G401 (cell line): ENCODE data around the gene COL5A1. TPM values are rescaled to one million over a fixed set of nuclear protein-coding genes. Genes with fewer than 3 reads are reported as not detected.

Experiments
- DNase-seq: peaks from one replicate; pipeline ENCODE4 v3.0.0-alpha.2; 2015; ENCODE audit warnings: low spot score
- in situ Hi-C: cut with HindIII; loops from 2 replicates; pipeline ENCODE4 v1.10.0; 2016; ENCODE audit warnings: low sequenced_read_pairs, mixed read lengths
- total RNA-seq: library from RNA; depleted of rRNA; stranded (reverse); fragments of >200 nt; shearing (Covaris generic); gene quantifications from 2 replicates; pipeline ENCODE4 v1.2.3, GENCODE V29; 2014

The COL5A1 gene
- total RNA-seq, 1 experiment from 2014 or later: 0.58 TPM

DNA sequence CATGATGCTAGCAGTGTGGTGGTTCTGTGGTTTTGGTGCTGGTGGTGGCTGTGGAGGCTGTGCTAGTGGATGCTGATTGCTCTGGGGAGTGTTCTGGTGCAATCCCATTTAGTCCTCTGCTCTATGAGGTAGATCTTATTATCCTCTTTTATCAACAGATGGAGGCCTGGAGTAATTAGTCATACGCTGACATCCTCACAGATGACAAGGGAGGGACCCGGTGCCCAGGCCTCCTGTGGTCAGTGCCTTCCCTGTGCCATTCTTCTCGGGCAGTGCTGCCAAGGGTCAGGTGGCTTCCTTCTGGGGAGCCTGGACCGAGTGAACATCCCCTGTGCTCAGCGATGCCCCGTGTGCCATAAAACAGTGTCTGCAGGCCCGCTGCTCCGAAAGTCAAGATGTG, 74.5 kb downstream of the COL5A1 start:
- peak; percentile 96 for DNase-seq
- in situ Hi-C loops: no loop called here

- DNase-seq: no peak
- in situ Hi-C loops: no loop called here
Measured at GRCh38 chr9:134717056-134717455, 75.5 kb downstream of the COL5A1 start.

GRCh38 chr9:134717924-134718645, 76.5 kb downstream of the COL5A1 start:
- no peak for DNase-seq
- in situ Hi-C loops: no loop called here

- DNase-seq: no peak
- in situ Hi-C loops: no loop called here
Measured at GRCh38 chr9:134719331-134719730, 77.7 kb downstream of the COL5A1 start.

DNA sequence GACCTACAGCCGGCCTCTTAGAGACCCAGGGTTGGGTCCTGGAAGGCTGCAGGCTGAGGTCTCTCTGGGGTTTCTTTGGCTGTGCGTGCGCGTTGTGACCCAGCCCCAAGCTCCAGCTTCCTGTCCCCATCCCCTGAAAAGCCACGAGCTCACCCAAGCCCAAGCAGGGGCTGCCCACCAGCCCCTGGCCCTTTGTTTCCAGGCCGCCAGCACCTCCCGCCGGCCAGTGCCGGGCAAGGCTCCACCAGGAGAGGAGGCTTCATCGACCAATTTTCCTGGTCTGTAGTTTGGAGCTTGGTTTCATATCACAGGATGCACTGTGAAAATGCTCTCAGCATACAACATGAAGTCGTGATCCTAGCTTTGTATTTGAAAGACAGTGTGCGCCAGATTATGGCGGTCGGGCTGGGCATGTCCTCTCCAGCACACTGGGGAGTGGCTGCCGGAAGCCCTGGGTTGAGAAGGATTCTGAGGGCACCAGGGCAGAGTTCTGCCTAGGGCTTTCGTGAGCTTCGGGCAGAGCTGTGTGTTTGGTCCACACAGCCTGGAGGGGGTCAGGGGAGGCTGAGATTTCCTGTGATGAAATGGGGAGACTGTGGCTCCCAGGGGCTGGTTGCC, 78.6 kb downstream of the COL5A1 start:
- no peak for DNase-seq
- in situ Hi-C loops: no loop called here

GRCh38 chr9:134720796-134721195, 79.2 kb downstream of the COL5A1 start:
- DNase-seq: no peak
- in situ Hi-C loops: no loop called here

- no peak for DNase-seq
- in situ Hi-C loops: no loop called here
Measured at GRCh38 chr9:134721344-134721743, 79.7 kb downstream of the COL5A1 start.

- in situ Hi-C loops: no loop called here
- DNase-seq: no peak
Measured at GRCh38 chr9:134722120-134722701, 80.6 kb downstream of the COL5A1 start.

DNA sequence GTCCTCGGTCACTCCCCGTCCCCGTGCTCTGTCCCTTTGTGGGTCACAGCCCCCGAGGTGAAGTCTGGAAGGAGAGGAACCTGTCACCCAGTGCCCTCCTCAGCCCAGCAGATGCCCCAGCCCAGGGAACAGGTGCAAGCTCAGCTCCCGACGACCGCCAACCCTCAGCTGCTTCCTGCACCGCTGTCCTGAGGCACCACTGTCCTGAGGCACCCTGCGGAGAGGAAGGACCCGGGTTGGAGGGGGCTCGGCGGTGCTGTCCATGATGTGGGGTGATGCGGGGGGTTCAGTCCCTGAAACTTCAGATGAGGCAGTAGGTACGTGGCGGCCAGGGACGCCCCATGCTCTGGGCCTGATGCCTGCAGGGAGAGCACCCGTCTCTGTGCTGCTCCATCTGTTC, 81.4 kb downstream of the COL5A1 start:
- DNase-seq: no peak
- in situ Hi-C loops: no loop called here

- in situ Hi-C loops: no loop called here
- DNase-seq: no peak
Measured at GRCh38 chr9:134723491-134724190, 82.0 kb downstream of the COL5A1 start.

DNA sequence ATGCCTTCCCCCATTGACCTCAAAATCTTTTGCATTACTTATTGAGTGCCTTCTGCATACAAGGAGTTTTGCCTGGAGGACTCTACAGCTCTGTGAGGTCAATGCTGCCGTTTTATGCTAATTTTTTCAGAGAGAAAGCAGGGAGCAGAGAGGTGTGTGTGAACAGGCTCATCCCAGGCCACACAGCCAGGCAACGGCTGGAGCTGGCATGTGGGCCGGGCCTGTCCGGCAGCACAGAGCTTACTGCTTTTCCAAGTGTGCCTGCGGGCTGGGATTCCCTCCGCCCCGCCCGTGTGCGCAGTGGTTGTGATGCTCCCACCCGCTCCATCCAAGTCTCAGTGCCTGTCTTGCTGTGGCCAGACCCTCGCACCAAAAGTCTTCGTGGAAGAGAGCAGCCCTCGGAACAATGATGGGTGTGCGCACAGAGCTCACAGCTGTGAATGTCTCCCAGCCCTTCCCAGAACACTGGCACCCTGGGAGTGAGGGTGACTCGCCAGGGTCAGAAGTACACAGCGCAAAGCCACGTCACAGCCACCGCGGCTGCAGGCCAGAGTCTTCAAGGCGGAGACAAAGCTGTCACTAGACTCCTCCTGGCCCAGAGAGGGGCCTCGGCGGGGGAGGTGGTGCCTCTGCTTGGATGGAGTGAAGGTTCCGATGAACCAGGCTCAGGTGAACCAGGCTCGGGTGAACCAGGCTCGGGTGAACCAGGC, 82.8 kb downstream of the COL5A1 start:
- in situ Hi-C loops: no loop called here

DNA sequence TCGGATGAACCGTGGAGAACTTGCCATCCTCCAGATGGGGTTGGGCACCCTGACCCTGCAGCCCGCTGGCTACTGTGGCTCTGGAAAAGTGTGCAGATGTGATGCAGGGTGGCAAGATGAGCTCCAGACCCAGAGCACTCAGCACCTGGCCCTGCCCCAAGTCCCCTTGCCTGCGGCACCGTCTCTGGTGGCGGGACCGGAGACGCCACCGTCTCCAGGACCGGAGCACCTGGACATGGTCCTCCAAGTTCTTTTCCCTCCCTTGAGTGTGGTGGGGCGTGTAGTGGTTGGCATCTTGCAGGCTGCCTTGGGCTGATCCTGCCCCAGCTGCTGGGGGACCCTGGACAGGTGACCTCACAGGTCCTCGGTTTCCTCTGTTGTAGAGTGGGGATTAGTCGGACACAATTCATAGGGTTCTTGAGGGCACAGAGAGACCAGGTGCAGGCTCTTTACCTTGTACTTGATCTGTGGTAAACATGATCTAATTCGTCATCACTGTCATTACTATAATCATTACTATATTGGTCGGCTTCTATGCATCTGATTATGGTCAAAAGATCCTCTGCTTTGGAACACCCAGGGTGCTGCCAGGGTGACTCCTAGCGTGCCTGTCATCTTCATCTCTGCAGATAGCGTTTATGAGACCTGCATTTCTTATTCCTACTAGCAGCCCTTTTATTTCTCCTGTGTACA, 83.5 kb downstream of the COL5A1 start:
- in situ Hi-C loops: no loop called here
- DNase-seq: no peak

More for the DNA sequence above, 82.8 kb downstream of the COL5A1 start:
- DNase-seq: no peak

GRCh38 chr9:134725605-134725940, 84.0 kb downstream of the COL5A1 start:
- in situ Hi-C loops: no loop called here
- no peak for DNase-seq

- in situ Hi-C loops: no loop called here
- no peak for DNase-seq
Measured at GRCh38 chr9:134726026-134726721, 84.6 kb downstream of the COL5A1 start.

GRCh38 chr9:134726722-134727034, 85.1 kb downstream of the COL5A1 start:
- in situ Hi-C loops: no loop called here

DNA sequence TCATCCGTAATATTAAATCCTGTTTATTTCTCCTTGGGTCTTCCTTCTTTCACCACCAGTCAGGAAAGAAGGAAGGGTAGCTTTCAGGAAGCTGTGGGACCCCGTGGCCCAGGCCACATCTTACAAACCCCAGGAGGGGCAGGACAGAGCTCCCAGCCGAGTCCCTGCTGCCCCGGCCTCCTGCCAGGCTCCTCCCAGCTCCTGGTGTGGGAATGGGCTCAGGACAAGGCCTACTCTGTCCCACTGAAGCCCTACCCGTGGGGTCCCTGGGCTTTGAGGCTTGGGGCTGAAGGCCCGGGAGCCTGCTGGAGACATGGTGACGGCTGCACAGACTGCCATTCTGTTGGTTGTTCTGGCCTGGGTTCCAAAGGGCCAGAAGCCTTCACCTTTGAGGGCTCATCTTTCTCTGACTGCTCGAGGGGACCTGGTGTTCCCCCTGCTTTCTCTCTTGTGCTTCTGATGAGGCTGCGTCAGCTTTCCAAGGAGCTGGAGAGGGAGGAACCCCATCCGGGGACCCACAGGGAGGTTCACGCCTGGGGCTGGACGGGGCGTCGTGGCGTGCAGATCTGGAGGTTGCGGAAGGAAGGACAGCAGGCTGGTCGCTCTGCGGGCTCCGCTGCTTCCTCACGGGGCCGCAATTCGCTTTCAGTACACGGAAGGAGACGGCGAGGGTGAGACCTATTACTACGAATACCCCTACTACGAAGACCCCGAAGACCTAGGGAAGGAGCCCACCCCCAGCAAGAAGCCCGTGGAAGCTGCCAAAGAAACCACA, 86.6 kb downstream of the COL5A1 start:
- DNase-seq: no peak
- in situ Hi-C loops: no loop called here

More at GRCh38 chr9:134726722-134727034, 85.1 kb downstream of the COL5A1 start:
- DNase-seq: no peak

- peak; percentile 26 for DNase-seq
- in situ Hi-C loops: no loop called here
Measured at GRCh38 chr9:134728801-134729495, 87.3 kb downstream of the COL5A1 start.
